ENCODE results near the gene PTPN1. TPM values are rescaled to one million over a fixed set of nuclear protein-coding genes. Genes with fewer than 3 reads are reported as not detected.

PTPN1 gene
- total and polyA plus RNA-seq, 2 of the 4 experiments (the other 2 are of a cell fraction) = 31.7 to 37.4 TPM

GRCh38 chr20:50516935-50517816 is 7.0 kb downstream of the PTPN1 start (continued):
- TF ChIP-seq RCOR1 (IDR thresholded peaks at IDR 0.05; ENCODE audit: insufficient replicate concordance, low read length) (no peak), MXI1 (IDR thresholded peaks at IDR 0.05; ENCODE audit: borderline replicate concordance, low read depth, low read length) (no peak)

GRCh38 chr20:50517817-50518154 is 7.6 kb downstream of the PTPN1 start:
- ChIA-PET CTCF (interaction anchor here (0.6 to 0.7 kb wide), 2 partner anchors 270 to 397 kb away, joined by 3 to 4 read pairs; no protein-coding TSS in a partner anchor), POLR2A (ENCODE audit: unreplicated experiment) (no interaction called here)
- Histone ChIP-seq H3K56ac (ENCODE audit: extremely low read depth, insufficient read depth, low read length) (0 out of 2 replicates have a peak overlapping the region, but pooled peaks have one; percentile 54), H3K9me1 (ENCODE audit: insufficient read depth, low read length) (peaks cover 35% of the 10 kb centered on the region), H2AFZ (replicated peaks; ENCODE audit: low read length, poor library complexity) (no peak overlapping the region), H4K5ac (ENCODE audit: low read depth, low read length) (peak overlapping the region; percentile 56; the same call in 1 of the 2 replicates), H2AK9ac (replicated peaks; ENCODE audit: low read depth, low read length, poor library complexity) (no peak overlapping the region), H3K4me1 (ENCODE audit: control insufficient read depth, insufficient read depth, low read length) (peaks cover 28% of the 10 kb centered on the region), H3K4me2 (ENCODE audit: low read depth, low read length) (peak overlapping the region; percentile 82), H4K91ac (ENCODE audit: insufficient read depth, low read depth, low read length) (no peak overlapping the region), H2BK20ac (ENCODE audit: low read depth, low read length) (peak overlapping the region; percentile 17; the same call in 1 of the 2 replicates), H3K9ac (ENCODE audit: low read depth, low read length) (no peak overlapping the region), H2BK15ac (ENCODE audit: low read depth, low read length) (no peak overlapping the region), H3K79me1 (ENCODE audit: low read depth in 1 of 2, low read length in 2 of 2) (peaks cover 10 to 68% of the 10 kb centered on the region in 2 experiments), H4K20me1 (ENCODE audit: insufficient read depth, low read length) (peaks cover 64% of the 10 kb centered on the region), H3K9me3 (ENCODE audit: control insufficient read depth, insufficient read depth, low read length) (no peaks in the 10 kb centered on the region), H3K18ac (ENCODE audit: low read depth, low read length) (peak overlapping the region; percentile 57; the same call in 1 of the 2 replicates), H3K36me3 (ENCODE audit: control insufficient read depth, insufficient read depth, low read length) (peaks cover 13% of the 10 kb centered on the region), H2BK120ac (ENCODE audit: low read depth, low read length) (peak overlapping the region; percentile 56; the same call in 1 of the 2 replicates), H3K23ac (ENCODE audit: low read depth, low read length) (peak overlapping the region; percentile 70; the same call in 1 of the 2 replicates), H3K4ac (ENCODE audit: low read depth, low read length) (peak overlapping the region; percentile 42; the same call in 1 of the 2 replicates), H3K27me3 (ENCODE audit: control insufficient read depth, insufficient read depth, low read length) (no peaks in the 10 kb centered on the region), H3K27ac (ENCODE audit: insufficient read depth, low read length) (peak overlapping the region; percentile 19; the same call in 1 of the 2 replicates), H2BK5ac (ENCODE audit: low read depth, low read length, poor library complexity, severe bottlenecking) (peak overlapping the region; percentile 94), H2AK5ac (ENCODE audit: low read depth, low read length) (no peak overlapping the region), H3K14ac (replicated peaks; ENCODE audit: low read depth, low read length) (peak overlapping the region; percentile 66), H4K8ac (ENCODE audit: low read depth in 2 of 2, low read length in 2 of 2) (peak overlapping the region in 1 of 2 experiments; percentile 43; a peak in 1 of 4 replicates), H3K4me3 (ENCODE audit: insufficient read depth, low read depth, low read length) (peak overlapping the region; percentile 22; the same call in 1 of the 2 replicates)
- no TSS peak for BruUV-seq (replicated peaks)
- in situ Hi-C loops (cut with MboI; ENCODE audit: low sequenced_read_pairs) (no loop called here), dilution Hi-C loops (cut with HindIII; ENCODE audit: low sequenced_read_pairs, unreplicated experiment) (no loop called here), intact Hi-C loops (cut with micrococcal nuclease) (loop anchor here (2.0 kb wide), 1 partner anchor 15 kb away; no protein-coding TSS in a partner anchor)
- DNase-seq = no peak
- no CpG with 5 or more reads among the region's 3 CpGs for WGBS, 2 experiments (ENCODE audit: extremely low coverage in 2 of 2, insufficient read length in 1 of 2)
- TF ChIP-seq POLR2A (IDR thresholded peaks at IDR 0.05; ENCODE audit: low read depth, low read length) = no peak
- TF ChIP-seq SMC3 (IDR thresholded peaks at IDR 0.05; ENCODE audit: low read depth, low read length) = no peak
- no peak for TF ChIP-seq CHD1 (IDR thresholded peaks at IDR 0.05; ENCODE audit: low read depth, low read length)
- no peak for TF ChIP-seq MAZ (IDR thresholded peaks at IDR 0.05; ENCODE audit: borderline replicate concordance, low read depth, low read length)
- no peak for TF ChIP-seq RFX5 (IDR thresholded peaks at IDR 0.05; ENCODE audit: low read depth, low read length)
- TF ChIP-seq NFE2L2 (IDR thresholded peaks at IDR 0.05; ENCODE audit: low read depth, low read length) = no peak
- TF ChIP-seq BHLHE40 (IDR thresholded peaks at IDR 0.05; ENCODE audit: low read depth, low read length) = no peak
- TF ChIP-seq CEBPB (IDR thresholded peaks at IDR 0.05; ENCODE audit: low read depth, low read length) = no peak
- no peak for TF ChIP-seq MXI1 (IDR thresholded peaks at IDR 0.05; ENCODE audit: borderline replicate concordance, low read depth, low read length)
- no peak for TF ChIP-seq RCOR1 (IDR thresholded peaks at IDR 0.05; ENCODE audit: insufficient replicate concordance, low read length)
- no peak for TF ChIP-seq USF2 (IDR thresholded peaks at IDR 0.05; ENCODE audit: low read depth, low read length)
- TF ChIP-seq ELK1 (IDR thresholded peaks at IDR 0.05; ENCODE audit: borderline replicate concordance, low read depth, low read length) = no peak
- TF ChIP-seq FOS (IDR thresholded peaks at IDR 0.05; ENCODE audit: low read depth, low read length) = no peak
- ATAC-seq (ENCODE audit: low read depth) = no peak
